ENCODE measurements around the gene GPATCH4.
"Not testable (repeated sequence)": the region's sequence is repeated elsewhere in the genome, so short reads cannot be mapped to it uniquely, and the experiment has no call there.

Gene GPATCH4

DNA sequence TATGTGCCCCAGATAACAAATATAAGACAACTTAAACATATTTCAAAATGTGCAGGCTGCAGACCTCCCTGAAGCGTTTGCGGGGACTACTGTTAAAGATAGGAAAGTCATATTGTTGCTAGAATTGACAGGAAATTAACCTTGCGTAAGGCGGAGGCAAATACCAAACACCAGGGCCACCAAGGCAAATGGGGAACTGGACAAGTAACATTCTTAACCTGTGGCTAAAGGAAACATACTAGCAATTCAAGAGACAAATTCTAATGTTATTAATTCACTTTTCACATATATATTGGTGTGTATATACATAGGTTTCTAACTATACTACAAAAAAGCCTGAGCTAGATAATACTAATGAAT, 24.8 kb upstream of the GPATCH4 start:
- no peak for DNase-seq (ENCODE audit: low spot score)

- DNase-seq (ENCODE audit: low spot score), result peak; percentile 60
These were observed 24.3 kb upstream of the GPATCH4 start for GRCh38 chr1:156625436-156626078.

DNA sequence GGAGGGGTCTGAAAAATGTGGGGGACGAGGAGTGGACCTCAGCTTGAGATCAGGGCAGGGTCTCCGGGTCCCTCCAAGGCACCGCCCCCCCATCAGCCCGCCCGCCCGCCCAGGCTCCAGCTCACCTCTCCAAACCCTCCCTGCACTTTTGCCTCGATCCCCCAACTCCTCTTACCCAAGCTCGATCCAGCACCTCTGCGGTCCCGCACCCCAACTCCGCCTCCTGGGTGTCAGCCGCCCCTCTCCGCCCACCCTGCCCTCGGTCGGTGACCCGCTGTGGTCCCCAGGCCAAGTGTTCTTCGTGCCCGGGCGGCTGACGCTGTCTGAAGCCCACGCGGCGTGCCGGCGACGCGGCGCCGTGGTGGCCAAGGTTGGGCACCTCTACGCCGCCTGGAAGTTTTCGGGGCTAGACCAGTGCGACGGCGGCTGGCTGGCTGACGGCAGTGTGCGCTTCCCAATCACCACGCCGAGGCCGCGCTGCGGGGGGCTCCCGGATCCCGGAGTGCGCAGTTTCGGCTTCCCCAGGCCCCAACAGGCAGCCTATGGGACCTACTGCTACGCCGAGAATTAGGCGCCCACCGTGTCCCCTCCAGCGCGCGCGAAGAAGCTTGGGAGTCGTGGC, 23.6 kb upstream of the GPATCH4 start:
- DNase-seq (ENCODE audit: low spot score), result no peak

DNA sequence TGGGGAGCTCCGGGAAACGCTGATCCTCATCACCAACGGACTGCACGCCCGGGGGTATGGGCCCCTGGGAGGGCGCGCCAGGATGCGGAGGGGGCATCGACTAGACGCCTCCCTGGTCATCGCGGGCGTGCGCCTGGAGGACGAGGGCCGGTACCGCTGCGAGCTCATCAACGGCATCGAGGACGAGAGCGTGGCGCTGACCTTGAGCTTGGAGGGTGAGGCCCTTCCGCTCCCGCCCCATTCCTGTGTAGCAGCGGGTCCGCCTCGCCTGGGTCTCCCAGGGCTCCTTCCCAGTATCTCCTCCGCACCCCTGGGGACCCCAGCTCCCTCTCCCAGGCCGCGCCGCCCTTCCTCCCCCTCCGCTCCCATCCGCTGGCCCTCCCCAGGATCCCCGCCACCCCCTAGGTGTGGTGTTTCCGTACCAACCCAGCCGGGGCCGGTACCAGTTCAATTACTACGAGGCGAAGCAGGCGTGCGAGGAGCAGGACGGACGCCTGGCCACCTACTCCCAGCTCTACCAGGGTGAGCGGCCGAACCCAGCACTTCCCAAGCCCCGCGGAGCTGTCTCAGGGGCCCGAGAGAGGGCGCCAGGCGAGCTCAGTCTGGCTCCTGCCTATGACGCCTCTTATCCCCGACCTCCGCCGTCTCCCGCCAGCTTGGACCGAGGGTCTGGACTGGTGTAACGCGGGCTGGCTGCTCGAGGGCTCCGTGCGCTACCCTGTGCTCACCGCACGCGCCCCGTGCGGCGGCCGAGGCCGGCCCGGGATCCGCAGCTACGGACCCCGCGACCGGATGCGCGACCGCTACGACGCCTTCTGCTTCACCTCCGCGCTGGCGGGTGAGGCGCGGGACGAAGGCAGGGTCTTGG, 22.9 kb upstream of the GPATCH4 start:
- DNase-seq (ENCODE audit: low spot score), result peak; percentile 25

GRCh38 chr1:156622581-156623297, 21.5 kb upstream of the GPATCH4 start:
- no peak for DNase-seq (ENCODE audit: low spot score)

DNA sequence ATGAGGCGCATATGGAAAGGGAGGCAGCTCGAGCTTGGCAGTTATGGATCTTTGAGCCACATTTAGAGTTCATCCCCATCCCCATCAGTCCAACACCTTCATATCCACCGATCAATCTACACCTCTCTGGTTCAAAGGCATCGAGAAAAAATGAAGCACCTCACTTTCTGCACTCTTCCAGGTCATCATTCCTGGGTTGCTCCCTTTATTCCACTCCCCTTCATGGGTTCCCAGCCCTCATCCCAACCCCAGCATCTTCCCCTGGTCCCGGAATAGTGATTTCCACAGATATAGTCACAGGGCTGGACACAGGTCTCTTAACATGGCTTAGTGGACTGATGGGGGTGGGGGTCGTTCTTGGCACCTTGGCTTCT, 18.3 kb upstream of the GPATCH4 start:
- no peak for DNase-seq (ENCODE audit: low spot score)

GRCh38 chr1:156618853-156619581, 17.7 kb upstream of the GPATCH4 start, which contains the start of gene HAPLN2:
Gene HAPLN2 (plus strand): TSS chr1:156619415. CDS start chr1:156623491, 4,076 bp downstream.
- no peak for DNase-seq (ENCODE audit: low spot score)

DNA sequence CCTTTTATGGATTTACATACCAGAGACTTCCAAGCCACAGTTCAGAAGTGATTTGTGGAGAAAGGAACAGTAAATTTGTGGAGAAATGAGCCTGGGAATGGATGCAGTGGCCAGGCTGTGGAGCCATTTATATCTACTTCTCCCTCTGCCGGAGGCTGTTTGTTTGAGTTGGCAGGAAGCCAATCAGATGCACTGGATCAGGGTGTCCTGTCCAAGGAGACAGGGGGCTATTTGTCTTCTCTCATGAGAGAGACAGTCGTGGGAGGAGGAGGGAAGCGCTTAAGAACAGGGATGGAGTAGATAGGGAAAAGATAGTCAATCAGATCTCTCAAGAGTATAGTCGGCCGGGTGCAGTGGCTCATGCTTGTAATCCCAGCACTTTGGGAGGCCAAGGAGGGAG, 15.2 kb upstream of the GPATCH4 start:
- no peak for DNase-seq (ENCODE audit: low spot score)

DNA sequence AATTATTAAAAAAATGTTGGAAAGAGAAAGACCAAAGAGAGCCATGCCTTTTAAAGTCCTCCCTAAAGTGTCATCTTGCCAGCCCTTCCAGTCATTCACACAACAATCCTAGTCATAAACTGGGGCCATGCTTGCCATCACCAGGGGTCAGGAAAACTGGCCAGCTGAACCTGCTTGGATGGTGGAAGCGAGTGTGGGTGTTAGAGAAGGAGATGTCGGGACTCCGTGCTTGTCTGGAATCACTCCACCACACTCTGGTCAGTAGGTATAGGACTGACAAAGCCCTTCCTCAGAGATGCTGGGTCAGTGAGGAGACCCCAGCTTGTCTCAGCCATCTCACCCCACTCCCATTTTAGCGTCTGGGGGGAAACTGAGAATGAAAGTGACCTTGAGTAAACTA, 14.7 kb upstream of the GPATCH4 start:
- no peak for DNase-seq (ENCODE audit: low spot score)

- no peak for DNase-seq (ENCODE audit: low spot score)
These were observed 11.4 kb upstream of the GPATCH4 start for GRCh38 chr1:156612666-156613065.

GRCh38 chr1:156610072-156610471, 8.8 kb upstream of the GPATCH4 start:
- not testable (repeated sequence) for DNase-seq (ENCODE audit: low spot score)

DNA sequence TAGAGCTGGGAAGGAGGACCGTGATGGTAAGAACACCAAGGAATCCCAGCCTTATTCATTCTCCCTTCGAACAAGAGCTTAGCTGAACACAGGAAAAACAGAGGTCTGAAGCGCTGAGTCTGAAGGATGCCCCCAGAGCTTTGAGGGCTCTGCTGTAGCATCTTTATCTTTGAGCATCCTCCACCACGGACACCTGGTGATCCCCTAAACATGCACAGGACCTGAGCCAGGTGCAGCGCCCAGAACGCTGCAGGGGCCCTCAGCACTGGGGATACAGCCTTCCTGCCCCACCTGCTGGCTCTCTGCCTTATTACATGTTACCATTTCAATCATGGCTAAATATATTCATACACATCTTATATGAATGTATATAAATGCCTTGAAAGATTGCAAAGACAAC, 7.7 kb upstream of the GPATCH4 start:
- DNase-seq (ENCODE audit: low spot score), result peak; percentile 58

DNA sequence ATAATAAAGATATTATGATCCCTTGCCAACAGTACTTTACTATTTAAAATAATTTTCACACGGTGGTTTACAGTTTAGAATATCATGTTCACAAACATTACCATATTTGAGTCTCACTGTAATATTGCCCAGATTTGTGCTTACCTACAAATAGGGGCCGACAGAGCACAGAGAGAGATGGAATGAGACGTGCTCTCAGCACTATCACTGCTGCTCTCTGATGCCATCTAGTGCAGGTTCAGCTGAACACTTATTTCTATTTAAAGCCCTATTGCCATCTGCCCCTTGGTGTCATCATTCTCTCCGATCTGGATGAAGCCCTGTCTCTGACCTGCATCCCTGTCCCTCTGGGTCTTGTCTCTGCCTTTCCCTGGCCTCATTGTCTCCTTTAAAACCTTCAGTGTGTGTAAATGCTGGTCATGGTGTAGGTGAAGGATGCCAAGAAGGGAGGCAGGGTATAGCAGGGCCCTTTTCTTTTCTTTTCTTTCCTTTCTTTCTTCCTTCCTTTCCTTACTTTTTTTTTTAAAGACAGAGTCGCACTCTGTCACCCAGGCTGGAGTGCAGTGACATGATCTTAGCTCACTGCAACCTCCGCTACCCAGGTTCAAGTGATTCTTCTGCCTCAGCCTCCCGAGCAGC, 6.9 kb upstream of the GPATCH4 start:
- DNase-seq (ENCODE audit: low spot score), result peak; percentile 76

GRCh38 chr1:156607344-156607743, 6.1 kb upstream of the GPATCH4 start:
- not testable (repeated sequence) for DNase-seq (ENCODE audit: low spot score)

DNA sequence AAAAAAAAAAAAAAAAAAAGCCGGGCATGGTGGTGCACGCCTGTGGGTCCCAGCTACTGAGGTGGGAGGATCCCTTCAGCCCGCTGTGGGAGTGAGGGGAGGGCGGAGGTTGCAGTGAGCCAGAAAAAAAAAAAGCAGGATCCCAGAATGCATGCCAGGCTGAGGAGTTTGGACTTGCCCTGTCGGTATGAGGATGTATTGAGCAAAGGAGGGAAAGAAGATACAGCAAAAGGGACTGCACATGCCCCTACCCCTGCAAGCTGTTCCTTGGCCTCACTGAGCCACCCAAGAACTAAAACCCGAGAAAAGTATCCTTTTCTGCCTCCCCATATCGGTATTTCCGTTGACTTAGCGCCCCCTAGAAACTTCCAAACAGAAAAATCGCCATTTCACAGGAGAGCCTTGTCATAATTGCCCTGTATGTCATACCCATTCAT, 1.3 kb upstream of the GPATCH4 start:
- no peak for DNase-seq (ENCODE audit: low spot score)

DNA sequence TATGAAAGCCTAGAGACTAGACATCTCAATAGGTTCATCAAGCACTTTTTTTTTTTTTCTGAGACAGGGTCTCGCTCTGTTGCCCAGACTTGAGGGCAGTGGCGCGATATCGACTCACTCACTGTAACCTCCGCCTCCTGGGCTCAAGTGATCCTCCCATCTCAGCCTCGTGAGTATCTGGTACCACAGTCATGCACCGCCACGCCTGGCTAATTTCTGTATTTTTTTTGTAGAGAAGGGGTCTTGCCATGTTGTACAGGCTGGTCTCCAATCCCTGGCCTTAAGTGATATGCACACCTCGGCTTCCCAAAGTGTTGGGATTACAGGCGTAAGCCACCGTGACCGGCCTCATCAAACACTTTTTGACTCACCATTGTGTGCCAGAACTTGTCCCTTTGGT, 613 bp upstream of the GPATCH4 start:
- DNase-seq (ENCODE audit: low spot score), result no peak

- no peak for DNase-seq (ENCODE audit: low spot score)
These were observed 552 bp downstream of the GPATCH4 start for GRCh38 chr1:156600733-156601121.

- DNase-seq (ENCODE audit: low spot score), result no peak
These were observed 1.5 kb downstream of the GPATCH4 start for GRCh38 chr1:156599811-156600210.

DNA sequence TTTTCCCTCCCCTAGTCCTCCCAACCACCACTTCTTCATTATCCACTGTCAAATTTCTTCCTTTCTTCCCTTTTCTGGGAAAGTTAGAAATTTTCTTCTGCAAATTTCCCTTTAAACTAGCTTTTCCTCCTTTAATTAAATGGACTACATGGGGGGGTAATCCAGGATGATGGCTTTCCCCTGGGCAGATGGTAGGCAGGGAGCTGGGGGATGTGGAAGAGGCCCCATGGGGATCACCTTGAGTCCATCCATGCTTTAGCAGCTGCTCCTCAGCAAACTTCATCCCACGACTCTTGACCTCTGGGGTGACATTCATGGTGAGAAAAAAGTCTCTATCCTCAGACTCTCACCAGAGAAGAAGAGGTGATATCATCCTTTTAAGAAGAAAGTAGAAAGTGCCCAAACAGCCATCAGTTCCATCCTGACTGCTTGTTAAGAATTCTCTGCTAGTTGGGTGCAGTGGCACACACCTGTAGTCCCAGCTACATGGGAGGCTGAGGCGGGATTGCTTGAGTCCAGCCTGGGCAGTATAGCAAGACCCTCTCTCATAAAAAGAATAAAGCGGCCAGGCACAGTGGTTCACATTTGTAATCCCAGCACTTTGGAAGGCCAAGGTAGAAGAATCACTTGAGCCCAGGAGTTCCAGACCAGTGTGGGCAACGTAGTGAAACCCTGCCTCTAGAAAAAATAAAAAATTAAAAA, 2.4 kb downstream of the GPATCH4 start:
- no peak for DNase-seq (ENCODE audit: low spot score)

DNA sequence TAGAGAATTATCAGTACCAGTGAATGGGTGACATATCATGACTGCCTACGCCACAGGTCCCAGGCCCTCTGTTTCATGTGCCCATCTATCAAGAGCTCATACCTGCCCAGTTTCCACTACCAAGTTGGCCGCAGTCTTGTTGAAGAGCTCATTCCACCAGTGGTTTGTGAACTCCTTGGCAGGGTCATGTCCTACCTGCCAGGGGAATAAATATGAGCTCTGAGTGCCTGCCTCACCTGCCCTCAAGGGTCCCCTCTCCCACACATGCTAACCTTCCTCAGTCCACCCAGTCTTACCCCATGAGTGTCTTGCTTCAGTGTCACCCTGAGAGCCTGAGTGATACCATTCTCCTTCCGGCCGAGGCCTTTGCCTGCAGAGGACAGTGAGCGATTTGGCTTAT, 3.2 kb downstream of the GPATCH4 start:
- no peak for DNase-seq (ENCODE audit: low spot score)

DNA sequence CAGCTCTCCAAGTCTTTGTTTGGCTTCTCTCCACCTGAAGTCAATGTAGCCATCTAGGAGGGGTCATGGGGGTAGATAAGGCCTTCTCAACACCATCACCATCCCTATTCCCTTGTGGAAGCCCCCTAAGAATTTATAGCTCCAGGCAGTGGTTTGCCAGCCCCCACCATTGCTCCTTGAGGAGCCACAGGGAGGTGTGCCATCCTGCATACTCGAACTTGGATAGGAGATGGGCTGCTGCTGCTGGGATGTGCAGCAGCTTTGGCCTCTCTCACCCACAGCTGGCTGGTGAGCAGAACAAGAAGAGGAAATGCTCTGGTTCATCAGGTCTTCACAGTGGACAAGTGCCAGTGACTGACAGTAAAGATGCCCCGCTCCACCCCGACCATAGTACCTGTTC, 4.9 kb downstream of the GPATCH4 start:
- no peak for DNase-seq (ENCODE audit: low spot score)
